ENCODE data around the gene U2AF2.
"Not testable (repeated sequence)": the region's sequence is repeated elsewhere in the genome, so short reads cannot be mapped to it uniquely, and the experiment has no call there.

The U2AF2 gene

DNA sequence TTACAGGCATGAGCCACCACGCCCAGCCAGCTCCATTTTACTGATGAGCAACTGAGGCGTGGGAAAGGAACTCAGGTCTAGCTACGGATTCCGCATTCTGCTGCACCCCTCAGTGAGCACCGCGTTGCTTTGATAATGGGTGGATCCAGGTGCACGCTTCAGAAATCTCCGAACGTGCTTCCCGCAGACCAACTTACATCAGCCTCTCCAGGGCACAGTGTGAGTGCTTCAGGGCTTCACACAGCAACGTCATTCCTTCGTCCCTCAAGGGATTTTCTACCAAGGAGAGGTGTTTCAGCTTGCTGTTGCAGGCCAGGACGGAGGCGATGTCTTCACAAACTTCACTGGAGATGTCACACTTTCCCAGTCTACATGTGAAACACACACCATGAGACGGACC is 61.7 kb downstream of the U2AF2 start:
- H3K27me3 ChIP-seq (ENCODE audit: control insufficient read depth, insufficient read depth, low read length): no peaks in the 10 kb centered on the region
- H3K27ac ChIP-seq (ENCODE audit: low read depth, low read length): no peak overlapping the region
- H3K36me3 ChIP-seq (ENCODE audit: control insufficient read depth, insufficient read depth, low read length): no peaks in the 10 kb centered on the region
- no peaks in the 10 kb centered on the region for H3K4me1 ChIP-seq (ENCODE audit: control insufficient read depth, insufficient read depth, low read length)
- H3K9ac ChIP-seq (ENCODE audit: low read length): no peak overlapping the region
- H3K4me3 ChIP-seq (ENCODE audit: low read length): no peak overlapping the region

DNA sequence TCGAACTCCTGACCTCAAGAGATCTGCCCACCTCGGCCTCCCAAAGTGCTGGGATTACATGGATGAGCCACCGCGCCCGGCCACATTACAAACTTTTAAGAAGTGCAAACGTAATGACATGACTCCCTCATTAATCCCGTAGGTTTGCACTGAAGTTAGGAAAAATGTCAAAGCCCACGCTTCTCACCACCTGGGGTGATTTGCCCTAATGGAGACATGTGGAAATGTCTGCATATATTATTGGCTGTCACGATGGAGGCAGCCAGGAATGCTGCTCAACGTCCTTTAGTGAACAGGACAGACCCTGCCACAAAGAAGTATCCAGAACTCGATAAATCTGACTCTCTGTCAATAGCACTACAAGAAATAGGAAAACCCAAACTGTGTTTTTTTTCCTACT is 62.4 kb downstream of the U2AF2 start:
- H3K4me1 ChIP-seq (ENCODE audit: control insufficient read depth, insufficient read depth, low read length): no peaks in the 10 kb centered on the region
- no peak overlapping the region for H3K9ac ChIP-seq (ENCODE audit: low read length)
- H3K27ac ChIP-seq (ENCODE audit: low read depth, low read length): no peak overlapping the region
- no peak overlapping the region for H3K4me3 ChIP-seq (ENCODE audit: low read length)
- H3K27me3 ChIP-seq (ENCODE audit: control insufficient read depth, insufficient read depth, low read length): no peaks in the 10 kb centered on the region
- H3K36me3 ChIP-seq (ENCODE audit: control insufficient read depth, insufficient read depth, low read length): no peaks in the 10 kb centered on the region

DNA sequence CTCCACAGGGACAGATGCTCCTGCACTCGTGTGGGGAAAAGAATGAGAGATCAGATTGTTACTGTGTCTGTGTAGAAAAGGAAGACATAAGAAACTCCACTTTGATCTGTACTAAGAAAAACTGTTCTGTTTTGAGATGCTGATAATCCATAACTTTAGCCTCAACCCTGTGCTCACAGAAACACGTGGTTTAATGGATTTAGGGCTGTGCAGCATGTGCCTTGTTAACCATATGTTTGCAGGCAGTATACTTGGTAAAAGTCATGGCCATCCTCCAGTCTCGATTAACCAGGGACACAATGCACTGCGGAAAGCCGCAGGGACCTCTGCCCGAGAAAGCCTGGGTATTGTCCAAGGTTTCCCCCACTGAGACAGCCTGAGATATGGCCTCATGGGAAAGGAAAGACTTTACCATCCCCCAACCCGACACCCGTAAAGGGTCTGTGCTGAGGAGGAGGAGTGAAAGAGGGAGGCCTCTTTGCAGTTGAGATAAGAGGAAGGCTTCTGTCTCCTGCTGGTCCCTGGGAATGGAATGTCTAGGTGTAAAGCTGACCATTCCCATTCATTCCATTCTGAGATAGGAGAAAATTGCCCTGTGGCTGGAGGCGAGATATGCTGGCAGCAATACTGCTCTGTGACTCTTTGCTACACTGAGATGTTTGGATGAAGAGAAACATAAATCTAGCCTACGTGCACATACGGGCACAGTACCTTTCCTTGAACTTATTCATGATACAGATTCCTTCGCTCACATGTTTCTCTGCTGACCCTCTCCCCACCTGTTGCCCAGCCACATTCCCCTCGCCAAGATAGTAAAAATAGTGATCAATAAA is 63.3 kb downstream of the U2AF2 start:
- not testable (repeated sequence) for H3K27me3 ChIP-seq (ENCODE audit: control insufficient read depth, insufficient read depth, low read length); H3K36me3 ChIP-seq (ENCODE audit: control insufficient read depth, insufficient read depth, low read length)

DNA sequence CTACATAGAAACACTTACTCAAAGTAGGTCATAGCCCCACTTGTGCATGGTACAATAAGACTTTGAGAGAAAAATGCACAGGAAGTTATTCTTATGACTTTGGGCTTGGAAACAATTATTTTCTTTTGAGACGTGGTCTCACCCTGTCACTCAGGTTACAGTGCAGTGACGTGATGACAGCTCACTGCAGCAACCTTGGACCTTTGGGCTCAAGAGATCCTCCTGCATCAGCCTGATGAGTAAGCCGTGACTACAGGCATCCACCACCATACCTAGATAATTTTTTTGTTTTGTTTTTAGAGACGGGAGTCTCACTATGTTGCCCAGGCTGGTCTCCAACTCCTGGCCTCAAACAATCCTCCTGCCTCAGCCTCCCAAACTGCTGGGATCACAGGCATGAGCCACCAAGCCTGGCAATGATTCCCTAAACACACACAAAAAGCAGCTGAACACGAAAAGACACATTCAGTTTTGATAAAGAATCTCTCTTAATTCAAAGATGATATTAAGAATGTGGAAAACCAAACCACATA is 65.4 kb downstream of the U2AF2 start:
- Histone ChIP-seq H3K9ac (ENCODE audit: low read length) (no peak overlapping the region), H3K4me3 (ENCODE audit: low read length) (no peak overlapping the region), H3K36me3 (ENCODE audit: control insufficient read depth, insufficient read depth, low read length) (no peaks in the 10 kb centered on the region), H3K27ac (ENCODE audit: low read depth, low read length) (no peak overlapping the region), H3K27me3 (ENCODE audit: control insufficient read depth, insufficient read depth, low read length) (no peaks in the 10 kb centered on the region), H3K4me1 (ENCODE audit: control insufficient read depth, insufficient read depth, low read length) (no peaks in the 10 kb centered on the region)

More for the DNA sequence above, 63.3 kb downstream of the U2AF2 start:
- H3K4me3 ChIP-seq (ENCODE audit: low read length); H3K9ac ChIP-seq (ENCODE audit: low read length); H3K4me1 ChIP-seq (ENCODE audit: control insufficient read depth, insufficient read depth, low read length); H3K27ac ChIP-seq (ENCODE audit: low read depth, low read length): not testable (repeated sequence)

DNA sequence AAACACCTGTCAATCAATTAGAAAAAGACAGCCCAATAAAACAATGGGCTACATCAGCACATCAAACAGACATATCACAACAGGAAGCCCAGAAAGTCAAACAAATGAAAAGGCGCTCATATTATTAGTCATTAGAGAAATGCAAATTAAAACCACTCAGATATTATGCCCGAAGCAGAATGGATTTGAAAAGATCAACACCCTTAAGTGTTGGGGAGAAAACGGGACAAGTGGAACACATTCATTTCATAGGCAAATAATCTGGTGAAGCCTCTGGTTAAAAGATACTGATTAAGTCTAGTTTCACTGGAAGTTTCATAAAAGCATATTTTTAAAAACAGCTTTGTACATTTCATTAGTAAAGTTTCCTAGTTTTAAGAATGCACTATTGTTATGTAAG is 66.0 kb downstream of the U2AF2 start:
- no peak overlapping the region for H3K27ac ChIP-seq (ENCODE audit: low read depth, low read length)
- H3K27me3 ChIP-seq (ENCODE audit: control insufficient read depth, insufficient read depth, low read length): no peaks in the 10 kb centered on the region
- H3K36me3 ChIP-seq (ENCODE audit: control insufficient read depth, insufficient read depth, low read length): no peaks in the 10 kb centered on the region
- H3K4me1 ChIP-seq (ENCODE audit: control insufficient read depth, insufficient read depth, low read length): no peaks in the 10 kb centered on the region
- no peak overlapping the region for H3K4me3 ChIP-seq (ENCODE audit: low read length)
- no peak overlapping the region for H3K9ac ChIP-seq (ENCODE audit: low read length)

DNA sequence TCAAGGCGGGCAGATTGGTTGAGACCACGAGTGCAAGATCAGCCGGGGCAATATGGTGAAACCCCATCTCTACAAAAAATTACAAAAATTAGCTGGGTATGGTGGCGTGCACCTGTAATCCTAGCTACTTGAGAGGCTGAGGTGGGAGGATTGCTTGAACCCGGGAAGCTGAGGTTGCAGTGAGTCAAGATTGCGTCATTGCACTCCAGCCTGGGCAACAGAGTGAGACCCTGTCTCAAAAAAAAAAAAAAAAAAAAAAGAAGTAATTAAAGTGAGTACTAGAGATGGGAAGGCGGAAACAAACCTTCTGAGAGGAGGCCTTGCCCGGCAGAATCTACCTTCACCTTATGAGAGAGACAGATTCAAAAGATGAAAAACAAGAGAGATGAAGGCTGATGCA is 68.7 kb downstream of the U2AF2 start:
- Histone ChIP-seq H3K9ac (ENCODE audit: low read length) (no peak overlapping the region), H3K4me1 (ENCODE audit: control insufficient read depth, insufficient read depth, low read length) (no peaks in the 10 kb centered on the region), H3K36me3 (ENCODE audit: control insufficient read depth, insufficient read depth, low read length) (no peaks in the 10 kb centered on the region), H3K27ac (ENCODE audit: low read depth, low read length) (no peak overlapping the region), H3K27me3 (ENCODE audit: control insufficient read depth, insufficient read depth, low read length) (no peaks in the 10 kb centered on the region), H3K4me3 (ENCODE audit: low read length) (no peak overlapping the region)

Data from rectal smooth muscle tissue (tissue), 1 donor.